CD4-positive, alpha-beta T cell treated with Interferon alpha-2 for 1 hour (primary cell): Measurements from ENCODE around the gene EEF1AKMT1.
"Not testable (repeated sequence)": the region's sequence is repeated elsewhere in the genome, so short reads cannot be mapped to it uniquely, and the experiment has no call there.

Source experiments
- DNase-seq, 2 donors: peaks; one replicate each; pipeline ENCODE4 v3.0.0-alpha.2; 2020 to 2022

Gene EEF1AKMT1

DNA sequence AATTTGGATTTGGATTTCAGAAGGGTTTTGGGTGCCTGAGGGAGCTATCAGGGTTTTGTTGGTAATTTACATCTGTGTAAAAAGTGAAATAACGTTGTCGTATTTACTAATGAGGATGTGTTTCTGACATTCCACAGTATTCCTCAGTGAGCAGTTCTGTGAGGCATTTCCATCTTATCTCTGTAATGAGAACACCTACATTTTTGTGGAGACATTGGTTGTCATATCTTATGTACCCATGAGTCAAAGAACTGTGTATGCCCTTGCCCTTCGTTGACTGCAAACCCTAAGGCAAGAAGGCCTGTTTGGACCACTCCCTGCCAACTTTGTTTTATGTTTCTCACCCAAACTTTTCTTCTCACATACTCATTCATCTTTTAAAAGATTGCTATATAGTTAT is 84.5 kb downstream of the EEF1AKMT1 start:
- DNase-seq: no peak

DNA sequence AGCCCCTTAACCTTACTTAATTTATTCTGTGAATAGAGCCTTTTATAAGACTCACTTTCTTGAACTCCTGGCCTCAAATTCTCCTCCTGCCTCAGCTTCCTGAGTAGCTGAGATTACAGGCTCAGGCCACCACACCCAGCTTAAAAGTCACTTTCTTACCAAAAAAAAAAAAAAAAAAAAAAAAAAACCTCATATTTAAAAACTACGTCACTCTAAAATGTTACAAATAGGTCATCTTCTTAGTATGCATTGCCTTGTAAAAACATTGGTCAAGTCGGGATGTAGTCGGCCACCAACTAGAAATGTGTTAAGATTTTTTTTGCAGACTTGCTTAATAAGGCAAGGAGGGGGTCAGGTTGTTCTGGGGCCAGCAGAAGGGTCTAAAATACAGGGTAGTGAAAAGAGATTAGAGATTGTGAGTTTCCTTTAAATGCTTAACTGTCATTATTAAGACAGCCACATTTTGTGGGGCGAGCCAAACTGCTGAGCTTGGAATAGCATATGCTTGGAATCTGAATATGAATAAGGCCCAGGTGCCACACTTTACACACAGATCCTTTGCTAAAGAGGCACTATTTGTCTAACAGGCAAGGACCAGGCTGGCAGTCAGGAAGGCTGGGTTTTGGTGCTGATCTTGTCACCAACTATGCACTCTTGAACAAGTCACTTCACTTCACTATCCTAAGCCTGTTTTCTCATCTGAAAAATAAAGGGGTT is 86.7 kb downstream of the EEF1AKMT1 start:
- no peak for DNase-seq

DNA sequence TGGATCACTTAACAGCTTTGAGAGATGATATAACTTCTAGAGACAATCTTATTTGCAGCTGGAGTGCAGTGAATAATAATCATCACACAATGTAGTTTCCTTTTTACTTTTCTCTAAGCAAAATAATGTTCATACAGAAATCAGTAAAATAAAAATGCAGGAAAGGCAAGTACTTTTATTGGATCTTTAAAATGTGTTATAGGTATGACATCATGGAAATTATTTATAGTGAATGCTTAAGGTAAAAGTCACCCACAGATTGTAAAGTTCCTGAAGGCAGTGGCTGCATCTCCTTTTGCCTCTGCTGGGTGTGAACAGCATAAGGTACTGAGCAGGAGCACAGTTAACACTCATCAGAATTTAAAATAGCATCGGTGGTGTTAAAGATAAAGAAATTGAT is 87.6 kb downstream of the EEF1AKMT1 start:
- no peak for DNase-seq

DNA sequence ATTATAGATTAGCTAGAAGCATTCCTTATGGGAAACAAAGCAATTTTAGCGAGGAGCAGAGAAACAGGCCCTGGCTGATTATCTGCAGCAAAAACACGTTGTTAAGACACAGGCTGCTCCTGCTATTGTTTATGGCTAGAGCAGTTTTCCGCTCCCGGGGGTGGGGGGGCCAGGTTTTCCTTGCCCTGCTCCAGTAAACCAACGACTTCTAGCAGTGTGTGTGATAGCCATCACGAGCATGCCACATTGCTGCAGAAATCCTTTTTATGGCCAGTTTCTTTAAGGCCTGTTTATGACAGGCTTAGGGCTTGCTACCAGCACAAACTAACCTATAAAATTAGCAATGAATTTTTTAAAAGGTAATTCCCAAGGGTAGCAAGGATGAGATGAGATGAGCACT is 88.7 kb downstream of the EEF1AKMT1 start:
- DNase-seq: no peak

DNA sequence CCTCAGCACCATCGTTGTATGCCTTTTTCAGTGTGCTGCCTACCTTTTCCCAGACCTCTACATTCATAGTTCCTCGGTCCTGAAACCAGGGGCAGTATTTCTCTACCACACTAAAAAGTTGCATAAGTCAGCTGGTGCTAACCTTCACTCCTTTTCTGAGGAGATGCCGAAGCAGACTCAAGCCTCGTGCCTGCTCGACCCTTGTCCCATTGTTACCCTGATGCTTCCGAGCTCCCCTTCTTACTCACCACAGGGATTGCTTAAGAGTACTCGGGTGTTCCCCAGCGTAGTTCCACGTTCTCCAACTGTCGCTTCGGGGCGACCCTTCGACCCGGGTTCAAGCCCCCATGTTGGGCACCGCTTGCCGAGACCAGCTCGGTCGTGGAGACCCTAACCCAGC is 89.2 kb downstream of the EEF1AKMT1 start:
- no peak for DNase-seq

DNA sequence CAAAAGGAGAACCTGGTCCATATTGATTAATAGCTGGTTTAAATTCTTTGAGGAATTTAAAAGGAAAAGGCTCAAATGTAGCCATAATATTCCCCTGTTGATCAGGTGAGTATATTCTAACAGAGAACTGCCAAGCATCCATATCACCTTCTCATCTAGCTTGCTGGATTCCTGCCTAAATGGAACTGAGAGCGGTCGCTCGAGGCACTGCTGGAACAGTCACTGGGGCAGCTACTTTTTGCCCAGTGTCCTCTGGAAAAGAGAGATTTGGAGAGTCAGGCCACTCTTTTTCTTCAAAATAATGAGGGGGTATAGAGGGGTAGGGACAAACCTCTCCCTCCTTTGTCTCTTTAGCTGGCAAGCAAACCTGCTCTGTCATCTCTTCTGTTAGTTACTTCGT is 89.7 kb downstream of the EEF1AKMT1 start:
- DNase-seq: no peak

DNA sequence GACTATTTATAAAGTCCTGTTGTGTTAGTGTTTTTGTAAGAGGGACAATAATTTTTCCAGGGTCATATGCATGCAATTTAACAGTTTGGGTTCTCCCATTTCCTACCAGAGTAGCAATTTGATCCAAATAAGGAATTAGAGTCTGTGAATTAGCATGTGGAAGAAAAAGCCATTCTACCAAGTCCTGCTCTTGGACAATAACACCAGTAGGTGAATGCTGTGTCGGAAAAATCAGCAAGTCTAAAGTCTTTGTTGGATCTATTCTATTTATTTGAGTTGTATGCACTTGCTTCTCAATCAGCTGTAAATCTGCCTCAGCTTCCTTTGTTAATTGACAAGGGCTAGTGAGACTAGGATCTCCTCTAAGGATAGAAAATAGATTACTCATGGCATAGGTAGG is 91.7 kb downstream of the EEF1AKMT1 start:
- DNase-seq: no peak

DNA sequence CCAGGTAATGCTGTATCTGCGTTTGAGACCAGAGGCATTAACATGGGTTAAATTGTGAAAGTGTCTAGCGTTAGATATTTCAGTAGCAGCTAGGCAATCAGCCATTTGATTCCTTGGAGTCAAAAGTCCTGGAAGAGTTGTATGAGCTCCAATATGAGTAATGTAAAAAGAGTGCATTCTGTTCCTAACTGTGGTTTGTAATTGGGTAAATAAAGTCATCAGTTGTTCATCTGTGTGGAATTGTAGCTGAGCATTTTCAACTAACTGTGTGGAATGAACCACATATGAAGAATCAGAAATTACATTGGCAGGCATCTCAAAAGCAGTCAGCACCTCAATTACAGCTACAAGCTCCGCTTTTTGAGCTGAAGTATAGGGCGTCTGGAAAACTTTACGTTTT is 92.3 kb downstream of the EEF1AKMT1 start:
- DNase-seq: not testable (repeated sequence)

DNA sequence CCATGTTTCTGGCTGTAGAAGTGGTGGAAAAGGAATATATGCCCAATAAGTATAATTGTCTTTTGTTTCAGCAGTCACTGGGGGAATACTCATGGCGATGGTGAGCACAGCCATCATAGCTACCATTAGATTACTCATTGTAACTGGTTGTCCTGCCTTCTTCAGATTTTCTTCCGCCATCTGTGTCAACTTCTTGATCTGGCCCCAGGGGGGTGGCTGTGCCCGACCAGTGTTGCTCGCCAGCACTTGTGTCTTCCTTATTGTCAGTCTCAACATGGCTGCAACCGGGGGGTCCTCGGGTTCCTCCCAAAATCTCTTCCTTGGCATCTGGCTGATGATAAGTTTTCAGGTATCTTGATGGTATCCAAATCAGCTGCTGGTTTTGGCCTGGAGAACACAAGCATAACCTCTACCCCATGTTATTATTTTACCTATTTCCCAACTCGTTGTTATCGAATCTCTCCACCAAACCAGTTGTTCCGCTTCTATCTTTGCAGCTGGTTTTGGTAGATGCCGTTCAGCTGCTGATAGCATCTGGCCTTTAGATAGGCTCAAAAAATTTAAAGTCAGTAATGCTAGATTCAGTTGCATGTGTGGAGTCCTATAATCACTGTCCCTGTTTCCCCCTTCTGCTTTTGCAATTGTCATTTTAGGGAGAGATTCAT is 93.2 kb downstream of the EEF1AKMT1 start:
- DNase-seq: no peak

DNA sequence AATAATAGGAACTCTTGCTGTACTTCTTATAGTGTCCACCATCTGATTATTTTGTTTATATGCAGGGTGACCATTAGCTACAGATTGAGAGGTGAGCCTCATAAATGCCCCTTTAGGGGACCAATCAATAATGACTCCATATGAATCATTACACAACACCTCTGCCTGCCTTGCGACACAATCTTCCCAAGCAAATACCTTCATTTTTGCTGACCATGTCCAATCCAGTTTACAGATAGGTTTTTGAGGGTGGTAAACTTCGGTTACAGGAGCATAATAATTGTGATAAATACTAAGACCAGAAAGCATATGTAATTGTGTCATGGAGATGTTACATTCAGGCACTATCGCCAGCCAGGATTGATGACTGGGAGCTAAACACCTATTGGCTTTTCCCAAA is 93.9 kb downstream of the EEF1AKMT1 start:
- no peak for DNase-seq
